ENCODE measurements around the gene POLR2E.
A peak's percentile ranks its signal among the peaks of the same experiment; 100 is the strongest.
"Not testable (repeated sequence)": the region's sequence is repeated elsewhere in the genome, so short reads cannot be mapped to it uniquely, and the experiment has no call there.

POLR2E gene

GRCh38 chr19:1094978-1095701 is at the start of gene POLR2E:
TSS of gene POLR2E (minus strand) at chr19:1095375. CDS start at chr19:1095315, 60 bp downstream.
- DNase-seq (ENCODE audit: low spot score): peak; percentile 99

DNA sequence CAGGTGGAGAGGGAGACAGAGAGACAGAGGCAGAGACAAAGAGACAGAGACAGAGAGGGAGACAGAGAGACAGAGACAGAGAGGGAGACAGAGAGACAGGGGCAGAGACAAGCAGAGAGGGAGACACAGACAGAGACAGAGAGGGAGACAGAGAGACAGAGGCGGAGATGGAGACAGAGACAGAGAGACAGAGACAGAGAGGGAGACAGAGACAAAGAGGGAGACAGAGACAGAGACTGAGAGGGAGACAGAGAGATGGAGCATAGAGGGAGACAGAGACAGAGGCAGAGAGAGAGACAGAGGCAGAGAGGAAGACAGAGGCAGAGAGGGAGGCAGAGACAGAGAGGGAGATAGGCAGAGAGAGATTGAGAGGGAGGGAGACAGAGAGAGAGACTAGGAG is 49.6 kb upstream of the POLR2E start:
- no peak for DNase-seq (ENCODE audit: low spot score)

DNA sequence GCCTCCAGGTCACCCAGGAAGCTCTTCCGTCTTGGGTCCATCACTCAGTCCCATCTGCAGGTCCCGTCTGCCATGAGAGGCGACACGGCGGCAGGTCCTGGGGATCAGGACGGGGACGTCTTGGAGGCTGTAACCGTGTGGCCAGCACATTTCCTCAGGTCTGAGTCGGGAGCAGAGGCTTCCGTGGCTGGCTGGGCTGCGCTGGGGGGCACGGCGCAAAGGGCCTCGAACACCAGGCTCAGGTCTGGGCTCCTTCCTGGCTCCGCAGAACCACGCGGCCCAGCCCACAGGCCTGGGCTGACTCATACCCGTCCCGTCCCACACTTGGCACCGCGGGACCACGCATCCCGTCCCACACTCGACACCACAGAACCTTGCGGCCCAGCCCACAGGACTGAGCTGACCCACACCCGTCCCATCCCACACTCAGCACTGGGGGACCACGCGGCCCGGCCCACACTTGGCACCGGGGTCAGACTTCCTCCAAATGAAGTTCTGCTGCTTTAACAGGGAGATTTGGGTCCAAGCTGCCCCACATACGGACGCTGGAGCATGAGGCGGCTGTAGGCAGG is 48.7 kb upstream of the POLR2E start:
- DNase-seq (ENCODE audit: low spot score): no peak

- no peak for DNase-seq (ENCODE audit: low spot score)
These were observed 46.8 kb upstream of the POLR2E start for GRCh38 chr19:1141944-1142343.

- no peak for DNase-seq (ENCODE audit: low spot score)
These were observed 45.3 kb upstream of the POLR2E start for GRCh38 chr19:1140272-1141027.

- DNase-seq (ENCODE audit: low spot score): no peak
These were observed 44.0 kb upstream of the POLR2E start for GRCh38 chr19:1139126-1139525.

GRCh38 chr19:1138121-1138520 is 42.9 kb upstream of the POLR2E start:
- no peak for DNase-seq (ENCODE audit: low spot score)

DNA sequence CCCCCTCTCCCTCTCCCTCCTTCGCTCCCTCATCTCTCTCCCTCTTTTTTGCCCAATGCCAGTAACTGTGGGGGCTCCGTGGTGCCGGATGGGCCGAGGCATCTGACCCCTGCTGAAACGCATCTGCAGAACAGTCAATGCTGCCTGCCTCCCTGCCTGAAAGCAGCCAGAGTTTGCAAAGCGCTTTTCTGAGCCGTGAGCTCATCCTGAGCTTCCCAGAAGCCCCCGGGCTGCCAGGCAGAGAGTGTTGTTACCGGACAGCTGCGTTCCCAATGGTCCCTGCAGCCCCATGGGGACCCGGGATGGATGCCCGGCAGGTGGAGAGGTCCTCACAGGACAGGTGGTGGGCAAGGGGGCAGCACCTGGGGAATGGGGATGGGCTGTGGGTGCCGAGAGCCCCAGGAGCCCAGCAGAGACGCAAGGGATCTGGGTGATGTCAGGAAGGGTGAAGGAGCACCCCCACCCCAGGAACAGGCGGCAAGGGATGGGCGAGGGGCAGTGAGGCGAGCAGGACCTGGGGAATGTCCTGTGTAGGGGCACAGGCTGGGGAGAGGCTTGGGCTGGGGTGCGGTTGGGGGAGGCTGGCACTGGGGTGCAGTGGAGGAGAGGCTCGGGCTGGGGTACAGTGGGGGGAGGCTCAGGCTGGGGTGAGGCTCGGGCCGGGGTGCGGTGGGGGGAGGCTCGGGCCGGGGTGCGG is 41.6 kb upstream of the POLR2E start:
- no peak for DNase-seq (ENCODE audit: low spot score)

GRCh38 chr19:1136201-1136600 is 41.0 kb upstream of the POLR2E start:
- no peak for DNase-seq (ENCODE audit: low spot score)

DNA sequence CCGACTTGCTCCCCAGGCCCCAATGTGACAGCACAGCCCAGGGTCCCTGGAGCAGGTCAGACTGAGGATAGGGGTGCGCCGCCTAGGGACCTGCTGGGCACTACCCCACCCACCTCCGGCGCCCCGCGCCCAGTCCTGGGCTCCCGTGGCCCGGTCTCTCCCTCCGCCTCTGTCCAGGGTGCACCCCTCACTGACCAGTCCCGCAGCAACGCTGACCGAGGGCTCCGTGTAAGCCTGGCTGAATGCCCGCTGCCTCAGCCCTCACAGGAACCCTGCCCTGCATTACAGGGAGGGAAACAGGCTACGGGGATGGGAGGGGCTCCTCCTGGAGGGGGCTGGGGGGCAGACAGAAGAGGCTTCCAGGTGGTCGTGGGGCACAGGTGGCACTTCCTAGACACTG is 40.3 kb upstream of the POLR2E start:
- no peak for DNase-seq (ENCODE audit: low spot score)

GRCh38 chr19:1134431-1134830 is 39.3 kb upstream of the POLR2E start:
- DNase-seq (ENCODE audit: low spot score): no peak

DNA sequence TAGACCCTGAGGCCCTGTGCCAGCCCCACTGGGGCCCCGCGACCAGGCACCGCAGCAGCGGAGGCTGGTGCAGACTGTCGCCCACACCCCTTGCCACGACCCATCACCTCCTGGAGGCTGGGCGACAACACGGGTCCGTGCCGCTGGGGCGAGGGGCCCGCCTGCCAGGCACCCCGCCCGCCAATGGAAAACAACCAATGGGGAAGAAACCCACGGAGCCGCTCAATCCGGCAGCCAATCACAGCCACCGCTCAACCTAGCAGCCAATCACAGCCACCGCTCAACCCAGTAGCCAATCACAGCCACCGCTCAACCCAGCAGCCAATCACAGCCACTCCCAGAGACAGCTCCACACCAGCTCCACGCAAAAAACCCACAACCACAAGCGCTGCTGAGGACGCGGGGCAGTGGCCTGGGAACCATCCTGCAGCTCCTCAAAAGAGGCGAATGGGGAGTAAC is 38.3 kb upstream of the POLR2E start:
- peak; percentile 41 for DNase-seq (ENCODE audit: low spot score)

DNA sequence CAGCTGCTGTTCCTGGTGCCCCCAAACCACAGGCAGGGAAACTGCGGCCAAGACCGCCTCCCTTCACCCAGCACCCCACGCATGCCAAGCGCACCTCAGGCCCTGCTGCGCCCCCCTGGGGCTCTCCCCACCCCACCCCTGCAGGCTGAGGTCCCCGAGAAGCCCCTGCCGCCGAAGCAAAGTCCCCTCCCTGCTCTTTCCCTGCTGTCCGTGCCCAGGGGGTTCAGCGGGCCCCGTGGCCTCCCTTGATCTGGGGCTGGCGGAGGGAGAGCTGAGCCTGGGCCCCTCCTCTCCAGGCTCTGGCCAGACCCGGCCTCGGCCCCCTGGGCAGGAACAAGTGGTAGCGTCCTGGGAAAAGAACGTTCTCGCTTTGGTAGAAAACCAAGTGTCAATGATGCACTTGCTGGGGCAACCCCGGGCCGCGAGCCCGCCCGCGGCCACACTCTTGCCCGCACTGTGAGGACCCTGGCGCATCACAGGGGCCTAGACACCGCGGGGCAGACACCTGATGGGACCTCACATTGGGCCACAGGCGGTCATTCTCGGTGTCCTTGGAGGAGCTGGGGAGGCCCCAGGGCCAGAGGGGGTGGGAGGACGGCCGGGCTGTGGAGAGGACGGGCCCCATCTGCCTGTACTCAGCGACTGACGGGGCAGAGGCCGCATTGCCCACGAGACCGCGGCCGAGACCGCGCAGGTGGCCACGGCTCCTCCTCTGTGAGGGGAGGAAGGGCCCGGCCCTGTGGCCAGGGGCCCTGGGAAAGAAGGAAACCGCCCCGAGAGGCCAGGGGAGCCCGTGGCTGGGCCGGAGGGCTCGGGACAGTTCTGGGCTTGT is 37.6 kb upstream of the POLR2E start:
- no peak for DNase-seq (ENCODE audit: low spot score)

GRCh38 chr19:1131718-1132551 is 36.8 kb upstream of the POLR2E start:
- peak; percentile 90 for DNase-seq (ENCODE audit: low spot score)

DNA sequence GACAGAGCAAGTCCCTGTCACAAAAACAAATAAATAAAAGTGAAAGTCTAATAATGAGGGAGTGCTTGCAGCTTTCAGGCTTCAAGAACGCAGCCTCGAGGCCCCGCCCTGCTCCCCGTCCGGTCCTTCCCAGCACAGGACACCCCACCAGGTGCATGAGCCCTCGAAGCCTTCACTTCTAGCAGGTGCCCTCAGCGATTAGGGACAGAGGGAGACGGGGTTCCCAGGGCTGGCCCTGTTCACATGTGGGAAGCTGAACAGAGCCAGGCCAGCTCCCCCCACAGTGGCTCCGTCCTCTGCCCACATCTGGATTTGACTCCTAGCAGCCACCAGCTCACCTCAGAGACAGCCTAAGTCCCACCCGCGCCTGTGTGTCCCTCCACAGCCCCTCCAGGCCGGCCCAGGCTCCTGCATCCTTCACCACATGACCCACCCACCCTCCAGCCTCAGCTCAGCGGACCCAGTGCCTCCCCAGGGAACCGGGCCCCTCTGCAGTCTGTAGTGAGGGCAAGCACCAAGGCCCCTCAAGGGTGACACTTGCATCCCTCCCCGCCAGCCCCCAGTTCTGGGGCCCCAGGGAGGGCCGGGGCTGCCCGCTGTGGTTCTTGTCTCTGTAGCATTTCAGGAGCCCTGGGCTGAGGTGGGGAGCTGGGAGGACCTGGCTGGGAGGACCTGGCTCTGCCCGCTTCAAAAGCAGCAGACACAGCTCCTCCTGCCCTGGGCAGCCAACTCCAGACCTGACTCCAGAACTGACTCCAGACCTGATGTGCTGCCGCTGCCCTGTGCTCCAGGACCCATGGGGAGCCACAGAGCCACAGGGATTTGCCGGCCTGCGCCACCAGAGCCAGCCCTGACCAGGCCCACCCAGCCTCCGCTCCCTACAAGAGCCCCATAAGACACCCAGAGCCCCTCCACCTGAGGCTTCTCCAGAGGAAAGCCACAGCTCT is 35.9 kb upstream of the POLR2E start:
- DNase-seq (ENCODE audit: low spot score): peak; percentile 36

GRCh38 chr19:1129535-1129934 is 34.4 kb upstream of the POLR2E start:
- no peak for DNase-seq (ENCODE audit: low spot score)

GRCh38 chr19:1129084-1129483 is 33.9 kb upstream of the POLR2E start:
- not testable (repeated sequence) for DNase-seq (ENCODE audit: low spot score)

GRCh38 chr19:1128106-1128505 is 32.9 kb upstream of the POLR2E start:
- DNase-seq (ENCODE audit: low spot score): no peak

- no peak for DNase-seq (ENCODE audit: low spot score)
These were observed 32.0 kb upstream of the POLR2E start for GRCh38 chr19:1126984-1127760.
